Measurements from ENCODE around the gene C8B.

The C8B gene

DNA sequence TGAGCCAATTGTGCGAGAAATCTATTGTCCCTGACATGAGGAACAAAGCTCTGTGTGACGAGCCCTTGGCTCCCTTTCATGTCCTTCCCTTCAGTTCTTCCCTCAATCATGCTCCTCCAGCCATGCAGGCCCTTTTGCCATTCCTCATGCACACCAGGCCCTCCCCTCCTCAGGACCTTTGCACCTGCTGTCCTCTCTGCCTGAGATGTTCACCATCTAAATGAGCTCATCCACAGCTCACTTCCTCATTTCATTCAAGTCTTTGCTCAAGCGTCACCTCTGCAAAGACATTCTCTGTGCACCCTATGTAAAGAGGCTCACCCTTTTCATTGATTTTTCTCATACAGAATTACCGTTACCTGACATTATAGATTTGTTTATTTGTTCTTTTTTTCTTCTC lies 43.7 kb downstream of the C8B start:
- Histone ChIP-seq H3K36me3 (ENCODE audit: control insufficient read depth in 2 of 2, insufficient read depth in 2 of 2, low read length in 2 of 2) (no peaks in the 10 kb centered on the region), H3K9me3 (ENCODE audit: control insufficient read depth in 2 of 2, low read length in 2 of 2) (no peaks in the 10 kb centered on the region), H3K27me3 (ENCODE audit: control insufficient read depth in 2 of 2, insufficient read depth in 2 of 2, low read length in 2 of 2) (no peaks in the 10 kb centered on the region), H3K4me1 (ENCODE audit: control insufficient read depth in 2 of 2, insufficient read depth in 2 of 2, low read length in 2 of 2) (no peaks in the 10 kb centered on the region), H3K9ac (ENCODE audit: low read depth in 1 of 2, low read length in 2 of 2) (no peak overlapping the region), H3K4me3 (ENCODE audit: low read length in 2 of 2) (no peak overlapping the region), H3K27ac (ENCODE audit: low read depth in 2 of 2, low read length in 2 of 2) (no peak overlapping the region)

DNA sequence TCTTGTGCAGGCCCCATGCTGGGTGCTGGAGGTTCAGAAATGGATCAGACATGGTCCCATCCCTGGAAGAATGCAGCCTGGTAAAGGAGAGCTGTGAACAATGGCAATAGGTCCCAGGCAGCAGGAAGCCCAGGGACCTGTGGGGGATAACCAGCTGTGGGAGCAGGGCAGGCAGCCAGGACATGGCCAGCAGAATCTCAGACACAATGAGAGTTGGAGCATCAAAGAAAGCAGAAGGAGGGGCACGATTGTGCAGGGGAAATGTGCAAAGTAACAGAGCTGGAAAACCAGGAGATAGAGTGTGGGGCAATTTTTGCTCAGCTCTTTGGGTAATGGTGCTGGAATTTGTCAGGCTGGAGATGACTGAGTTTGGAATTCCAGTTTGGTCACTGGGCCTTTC lies 44.3 kb downstream of the C8B start:
- no peaks in the 10 kb centered on the region for H3K27me3 ChIP-seq (ENCODE audit: control insufficient read depth in 2 of 2, insufficient read depth in 2 of 2, low read length in 2 of 2)
- no peak overlapping the region for H3K27ac ChIP-seq (ENCODE audit: low read depth in 2 of 2, low read length in 2 of 2)
- H3K4me3 ChIP-seq (ENCODE audit: low read length in 2 of 2): no peak overlapping the region
- H3K36me3 ChIP-seq (ENCODE audit: control insufficient read depth in 2 of 2, insufficient read depth in 2 of 2, low read length in 2 of 2): no peaks in the 10 kb centered on the region
- no peak overlapping the region for H3K9ac ChIP-seq (ENCODE audit: low read depth in 1 of 2, low read length in 2 of 2)
- no peaks in the 10 kb centered on the region for H3K9me3 ChIP-seq (ENCODE audit: control insufficient read depth in 2 of 2, low read length in 2 of 2)
- H3K4me1 ChIP-seq (ENCODE audit: control insufficient read depth in 2 of 2, insufficient read depth in 2 of 2, low read length in 2 of 2): no peaks in the 10 kb centered on the region

DNA sequence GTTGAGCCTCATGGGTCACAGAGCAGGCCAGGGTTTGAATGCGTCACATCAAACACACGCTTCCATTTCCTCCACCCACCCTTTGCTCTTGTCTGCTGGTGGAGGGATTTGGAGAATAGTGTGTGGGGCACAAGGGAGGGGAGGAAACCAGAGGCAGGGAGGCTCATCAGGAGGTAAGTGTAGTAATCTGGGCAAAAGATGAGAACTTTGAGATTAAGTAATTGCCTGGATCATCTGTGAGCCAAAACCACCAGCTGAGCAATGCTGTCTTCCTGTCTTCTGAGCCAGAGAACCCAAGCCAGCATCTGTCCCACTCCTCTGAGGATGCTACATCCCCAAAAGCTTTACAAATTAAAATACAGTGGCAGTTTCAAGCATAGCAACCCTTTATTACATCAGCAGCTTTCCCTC lies 45.2 kb downstream of the C8B start:
- H3K9ac ChIP-seq (ENCODE audit: low read depth in 1 of 2, low read length in 2 of 2): no peak overlapping the region
- H3K36me3 ChIP-seq (ENCODE audit: control insufficient read depth in 2 of 2, insufficient read depth in 2 of 2, low read length in 2 of 2): no peaks in the 10 kb centered on the region
- no peaks in the 10 kb centered on the region for H3K4me1 ChIP-seq (ENCODE audit: control insufficient read depth in 2 of 2, insufficient read depth in 2 of 2, low read length in 2 of 2)
- no peaks in the 10 kb centered on the region for H3K9me3 ChIP-seq (ENCODE audit: control insufficient read depth in 2 of 2, low read length in 2 of 2)
- no peak overlapping the region for H3K27ac ChIP-seq (ENCODE audit: low read depth in 2 of 2, low read length in 2 of 2)
- H3K4me3 ChIP-seq (ENCODE audit: low read length in 2 of 2): no peak overlapping the region
- H3K27me3 ChIP-seq (ENCODE audit: control insufficient read depth in 2 of 2, insufficient read depth in 2 of 2, low read length in 2 of 2): no peaks in the 10 kb centered on the region

DNA sequence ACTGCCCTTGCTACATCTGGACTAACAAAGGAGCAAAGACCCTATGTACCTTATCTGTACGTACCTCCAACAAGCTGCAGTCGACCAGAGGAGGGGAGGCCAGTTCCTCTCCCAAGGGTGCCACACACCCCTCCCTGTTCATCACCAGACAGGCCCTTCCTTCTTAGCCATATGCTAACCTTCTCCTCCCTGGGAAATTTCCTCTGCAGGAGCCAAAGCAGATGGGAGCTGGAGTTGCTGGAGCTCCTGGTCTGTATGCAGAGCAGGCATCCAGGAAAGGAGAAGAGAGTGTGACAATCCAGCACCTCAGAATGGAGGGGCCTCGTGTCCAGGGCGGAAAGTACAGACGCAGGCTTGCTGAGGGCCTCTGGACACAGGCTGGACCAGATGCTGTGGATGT lies 48.5 kb downstream of the C8B start:
- no peaks in the 10 kb centered on the region for H3K36me3 ChIP-seq (ENCODE audit: control insufficient read depth in 2 of 2, insufficient read depth in 2 of 2, low read length in 2 of 2)
- no peaks in the 10 kb centered on the region for H3K9me3 ChIP-seq (ENCODE audit: control insufficient read depth in 2 of 2, low read length in 2 of 2)
- H3K4me3 ChIP-seq (ENCODE audit: low read length in 2 of 2): no peak overlapping the region
- H3K9ac ChIP-seq (ENCODE audit: low read depth in 1 of 2, low read length in 2 of 2): no peak overlapping the region
- H3K4me1 ChIP-seq (ENCODE audit: control insufficient read depth in 2 of 2, insufficient read depth in 2 of 2, low read length in 2 of 2): no peaks in the 10 kb centered on the region
- no peaks in the 10 kb centered on the region for H3K27me3 ChIP-seq (ENCODE audit: control insufficient read depth in 2 of 2, insufficient read depth in 2 of 2, low read length in 2 of 2)
- H3K27ac ChIP-seq (ENCODE audit: low read depth in 2 of 2, low read length in 2 of 2): no peak overlapping the region

DNA sequence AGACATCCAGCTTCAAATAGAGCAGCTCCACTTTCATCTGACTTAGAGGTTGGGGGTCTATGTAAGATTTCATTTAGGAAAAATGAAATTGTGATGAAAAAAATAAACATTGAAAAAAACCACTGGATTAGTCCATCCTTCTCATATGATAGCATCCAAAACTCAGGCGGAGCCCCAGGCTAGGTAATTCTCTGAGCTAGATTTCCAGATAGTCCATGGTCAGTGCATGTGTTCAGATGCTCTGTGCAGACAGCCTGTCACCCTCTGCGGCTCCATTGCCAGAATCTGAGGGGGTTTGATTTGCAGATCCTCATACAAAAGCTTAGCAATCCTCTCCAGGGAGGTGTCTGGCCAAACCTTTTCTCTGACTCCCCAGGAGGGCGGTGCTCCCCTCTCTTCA lies 49.2 kb downstream of the C8B start:
- Histone ChIP-seq H3K4me3 (ENCODE audit: low read length in 2 of 2) (no peak overlapping the region), H3K4me1 (ENCODE audit: control insufficient read depth in 2 of 2, insufficient read depth in 2 of 2, low read length in 2 of 2) (no peaks in the 10 kb centered on the region), H3K9me3 (ENCODE audit: control insufficient read depth in 2 of 2, low read length in 2 of 2) (no peaks in the 10 kb centered on the region), H3K36me3 (ENCODE audit: control insufficient read depth in 2 of 2, insufficient read depth in 2 of 2, low read length in 2 of 2) (no peaks in the 10 kb centered on the region), H3K9ac (ENCODE audit: low read depth in 1 of 2, low read length in 2 of 2) (no peak overlapping the region), H3K27me3 (ENCODE audit: control insufficient read depth in 2 of 2, insufficient read depth in 2 of 2, low read length in 2 of 2) (no peaks in the 10 kb centered on the region), H3K27ac (ENCODE audit: low read depth in 2 of 2, low read length in 2 of 2) (no peak overlapping the region)

DNA sequence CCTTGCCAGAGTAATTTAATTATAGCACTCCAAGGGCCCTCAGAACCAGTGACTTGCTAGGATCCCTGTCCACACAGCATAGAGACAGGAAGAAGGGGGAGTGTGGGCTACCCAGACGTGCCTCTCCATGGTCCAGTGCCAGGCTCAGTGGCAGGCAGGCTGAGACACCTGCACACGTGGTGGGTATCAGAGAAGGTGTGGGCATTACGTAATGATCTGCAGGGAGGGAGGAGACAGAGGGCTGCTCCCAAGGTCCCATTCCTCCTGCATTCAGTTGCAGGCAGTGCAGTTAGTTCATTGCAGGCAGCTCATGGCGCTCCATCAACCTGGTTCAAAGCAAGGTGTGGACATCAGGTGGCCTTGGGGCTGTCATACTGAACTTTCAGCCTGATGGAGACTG lies 49.9 kb downstream of the C8B start:
- Histone ChIP-seq H3K4me1 (ENCODE audit: control insufficient read depth in 2 of 2, insufficient read depth in 2 of 2, low read length in 2 of 2) (no peaks in the 10 kb centered on the region), H3K9ac (ENCODE audit: low read depth in 1 of 2, low read length in 2 of 2) (no peak overlapping the region), H3K27ac (ENCODE audit: low read depth in 2 of 2, low read length in 2 of 2) (no peak overlapping the region), H3K9me3 (ENCODE audit: control insufficient read depth in 2 of 2, low read length in 2 of 2) (no peaks in the 10 kb centered on the region), H3K4me3 (ENCODE audit: low read length in 2 of 2) (no peak overlapping the region), H3K36me3 (ENCODE audit: control insufficient read depth in 2 of 2, insufficient read depth in 2 of 2, low read length in 2 of 2) (no peaks in the 10 kb centered on the region), H3K27me3 (ENCODE audit: control insufficient read depth in 2 of 2, insufficient read depth in 2 of 2, low read length in 2 of 2) (no peaks in the 10 kb centered on the region)

DNA sequence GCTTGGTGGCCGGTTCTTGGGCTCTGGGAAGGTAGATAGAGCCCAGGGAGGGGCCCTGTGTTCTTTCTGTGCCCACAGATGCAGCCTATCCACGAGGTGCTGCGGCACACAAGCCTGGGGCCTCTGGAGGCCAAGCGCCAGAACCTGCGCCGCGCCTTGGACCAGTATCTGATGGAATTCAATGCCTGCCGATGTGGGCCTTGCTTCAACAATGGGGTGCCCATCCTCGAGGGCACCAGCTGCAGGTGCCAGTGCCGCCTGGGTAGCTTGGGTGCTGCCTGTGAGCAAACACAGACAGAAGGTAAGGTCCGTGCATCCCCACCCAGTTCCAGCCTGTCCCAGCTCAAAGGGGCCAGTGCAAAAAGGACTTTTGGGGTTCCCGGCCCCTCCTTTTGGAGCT lies 53.5 kb downstream of the C8B start:
- Histone ChIP-seq H3K9ac (ENCODE audit: low read depth in 1 of 2, low read length in 2 of 2) (no peak overlapping the region), H3K9me3 (ENCODE audit: control insufficient read depth in 2 of 2, low read length in 2 of 2) (no peaks in the 10 kb centered on the region), H3K4me3 (ENCODE audit: low read length in 2 of 2) (no peak overlapping the region), H3K27me3 (ENCODE audit: control insufficient read depth in 2 of 2, insufficient read depth in 2 of 2, low read length in 2 of 2) (no peaks in the 10 kb centered on the region), H3K27ac (ENCODE audit: low read depth in 2 of 2, low read length in 2 of 2) (no peak overlapping the region), H3K36me3 (ENCODE audit: control insufficient read depth in 2 of 2, insufficient read depth in 2 of 2, low read length in 2 of 2) (no peaks in the 10 kb centered on the region), H3K4me1 (ENCODE audit: control insufficient read depth in 2 of 2, insufficient read depth in 2 of 2, low read length in 2 of 2) (no peaks in the 10 kb centered on the region)

DNA sequence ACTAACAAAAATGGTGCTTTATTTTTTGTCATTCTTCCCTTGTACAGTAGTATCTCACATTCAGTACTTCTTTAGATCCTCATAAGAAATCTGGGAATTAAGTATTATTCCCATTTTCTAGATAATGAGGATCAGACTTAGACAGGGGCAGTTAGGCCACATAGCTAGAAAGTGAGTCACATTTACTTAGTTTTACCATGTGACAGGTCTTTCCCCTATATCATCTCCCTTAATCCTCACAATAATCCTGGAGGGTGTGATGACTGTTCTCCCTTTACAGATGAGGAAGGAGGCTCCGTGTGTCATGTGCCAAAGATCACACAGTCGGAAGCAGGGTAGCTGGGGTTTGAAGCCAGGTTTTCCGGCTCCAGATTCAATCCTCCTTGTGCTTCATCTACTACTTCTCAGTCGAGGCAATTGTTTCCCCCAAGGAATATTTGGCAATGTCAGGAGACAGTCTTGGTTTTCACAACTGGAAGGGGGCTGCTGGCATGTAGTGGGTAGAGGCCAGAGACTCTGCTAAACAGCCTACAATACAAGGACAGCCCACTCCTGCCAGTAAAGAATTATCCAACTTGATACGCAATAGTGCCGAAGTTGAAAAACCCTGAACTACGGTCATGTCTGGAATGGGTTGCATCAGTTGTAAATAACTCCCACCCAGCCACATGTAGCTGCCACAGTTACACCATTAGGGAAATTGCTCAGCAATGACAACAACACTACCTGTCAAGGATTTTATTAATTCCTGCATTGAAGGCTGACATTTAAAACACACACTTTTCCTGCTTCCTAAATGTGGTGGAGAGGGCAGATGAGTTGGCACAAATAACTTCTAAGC lies 54.5 kb downstream of the C8B start:
- Histone ChIP-seq H3K9me3 (ENCODE audit: control insufficient read depth in 2 of 2, low read length in 2 of 2) (no peaks in the 10 kb centered on the region), H3K4me1 (ENCODE audit: control insufficient read depth in 2 of 2, insufficient read depth in 2 of 2, low read length in 2 of 2) (no peaks in the 10 kb centered on the region), H3K36me3 (ENCODE audit: control insufficient read depth in 2 of 2, insufficient read depth in 2 of 2, low read length in 2 of 2) (no peaks in the 10 kb centered on the region), H3K9ac (ENCODE audit: low read depth in 1 of 2, low read length in 2 of 2) (no peak overlapping the region), H3K27me3 (ENCODE audit: control insufficient read depth in 2 of 2, insufficient read depth in 2 of 2, low read length in 2 of 2) (no peaks in the 10 kb centered on the region), H3K4me3 (ENCODE audit: low read length in 2 of 2) (no peak overlapping the region), H3K27ac (ENCODE audit: low read depth in 2 of 2, low read length in 2 of 2) (no peak overlapping the region)

DNA sequence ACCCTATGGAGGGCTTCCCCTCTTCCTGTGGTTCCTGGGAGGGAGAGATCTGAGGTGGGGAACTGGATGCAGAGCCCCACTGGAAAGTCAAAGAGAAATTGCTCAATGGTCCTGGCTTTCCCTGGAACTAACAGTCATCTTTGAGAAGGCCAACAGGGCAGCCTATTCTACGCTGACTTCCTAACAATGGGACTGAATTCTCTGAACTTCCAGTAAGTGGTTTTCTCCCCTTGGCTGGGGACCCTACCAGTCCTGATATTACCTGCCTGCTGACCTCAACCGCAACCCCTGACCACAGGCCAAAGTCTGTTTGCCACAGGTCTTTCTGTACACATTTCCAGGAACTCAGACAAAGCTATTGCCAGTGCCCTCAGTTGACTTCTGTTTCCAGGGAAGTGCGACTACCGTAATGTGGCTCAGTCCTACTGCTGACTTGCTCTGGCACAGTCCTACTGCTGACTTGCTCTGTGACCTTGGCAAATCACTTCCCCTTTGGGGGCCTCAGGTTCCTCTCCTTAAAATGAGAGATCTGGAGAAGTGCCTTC lies 55.3 kb downstream of the C8B start:
- Histone ChIP-seq H3K9ac (ENCODE audit: low read depth in 1 of 2, low read length in 2 of 2) (no peak overlapping the region), H3K4me3 (ENCODE audit: low read length in 2 of 2) (no peak overlapping the region), H3K9me3 (ENCODE audit: control insufficient read depth in 2 of 2, low read length in 2 of 2) (no peaks in the 10 kb centered on the region), H3K36me3 (ENCODE audit: control insufficient read depth in 2 of 2, insufficient read depth in 2 of 2, low read length in 2 of 2) (no peaks in the 10 kb centered on the region), H3K27ac (ENCODE audit: low read depth in 2 of 2, low read length in 2 of 2) (no peak overlapping the region), H3K4me1 (ENCODE audit: control insufficient read depth in 2 of 2, insufficient read depth in 2 of 2, low read length in 2 of 2) (no peaks in the 10 kb centered on the region), H3K27me3 (ENCODE audit: control insufficient read depth in 2 of 2, insufficient read depth in 2 of 2, low read length in 2 of 2) (no peaks in the 10 kb centered on the region)

DNA sequence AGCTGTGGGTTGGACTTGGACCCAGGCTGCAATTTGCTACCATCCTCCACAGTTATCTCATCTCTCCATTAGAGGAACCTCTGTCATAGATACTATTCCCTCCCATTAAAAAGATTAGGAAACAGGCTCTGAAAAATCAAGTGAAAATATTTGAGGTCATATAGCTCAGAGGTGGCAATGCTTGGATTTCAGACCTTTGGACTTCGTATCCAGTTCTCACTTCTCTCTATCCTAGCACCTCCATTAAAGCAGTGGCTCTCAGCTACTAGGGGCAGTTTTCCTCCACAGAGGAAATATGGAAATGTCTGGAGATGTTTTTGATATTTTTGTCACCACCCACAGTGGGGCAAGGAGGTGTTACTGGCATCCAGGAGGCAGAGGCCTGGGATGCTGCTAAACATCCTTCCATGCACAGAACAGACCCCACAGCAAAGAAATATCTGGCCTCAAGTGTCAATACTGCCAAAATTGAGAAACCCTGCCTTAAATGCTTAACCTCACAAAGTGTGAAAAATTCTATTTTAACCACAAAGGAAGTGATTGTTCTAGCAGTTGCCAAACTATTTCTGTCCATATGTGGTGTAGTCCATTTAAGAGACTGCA lies 57.1 kb downstream of the C8B start:
- Histone ChIP-seq H3K36me3 (ENCODE audit: control insufficient read depth in 2 of 2, insufficient read depth in 2 of 2, low read length in 2 of 2) (no peaks in the 10 kb centered on the region), H3K4me1 (ENCODE audit: control insufficient read depth in 2 of 2, insufficient read depth in 2 of 2, low read length in 2 of 2) (no peaks in the 10 kb centered on the region), H3K27ac (ENCODE audit: low read depth in 2 of 2, low read length in 2 of 2) (no peak overlapping the region), H3K27me3 (ENCODE audit: control insufficient read depth in 2 of 2, insufficient read depth in 2 of 2, low read length in 2 of 2) (no peaks in the 10 kb centered on the region), H3K4me3 (ENCODE audit: low read length in 2 of 2) (no peak overlapping the region), H3K9ac (ENCODE audit: low read depth in 1 of 2, low read length in 2 of 2) (no peak overlapping the region), H3K9me3 (ENCODE audit: control insufficient read depth in 2 of 2, low read length in 2 of 2) (no peaks in the 10 kb centered on the region)
